IMR-90 (cell line): ENCODE results near the gene ODAD3. TPM values are rescaled to one million over a fixed set of nuclear protein-coding genes. Genes with fewer than 3 reads are reported as not detected.
"Not testable (repeated sequence)": the region's sequence is repeated elsewhere in the genome, so short reads cannot be mapped to it uniquely, and the experiment has no call there.

ENCODE experiments used
- ATAC-seq: fragments of 200-7000 bp; cut with Tn5 transposase; 2 replicates; pipeline ENCODE4 v1.9.1; 2020; ENCODE audit warnings: low read depth, mild to moderate bottlenecking, moderate library complexity
- BruUV-seq: library from RNA; stranded (reverse); fragments of 400-500 nt; replicated peaks from 2 replicates; lab custom pipeline; 2021; lab: Mats Ljungman, UMichigan
- CTCF ChIA-PET: fragments of 300-600 bp; formaldehyde crosslinking; extraction: SDS; loops from one replicate; lab custom pipeline; 2021; ENCODE audit warnings: antibody characterized with exemption; lab: Yijun Ruan, JAX
- POLR2A ChIA-PET: fragments of 300-600 bp; sonication (Branson Sonifier 250); formaldehyde crosslinking; loops from one replicate; lab custom pipeline; 2022; ENCODE audit warnings: antibody characterized with exemption; ENCODE audit not compliant: unreplicated experiment; lab: Charles Lee
- DNase-seq: peaks from one replicate; pipeline ENCODE4 v3.0.0; 2013
- H2AFZ ChIP-seq: replicated peaks from 2 replicates; pipeline ENCODE3; 2013; ENCODE audit warnings: low read length, mild to moderate bottlenecking; ENCODE audit not compliant: poor library complexity
- H2AK5ac ChIP-seq: 2 replicates; pipeline ENCODE4 v1.6.1; 2013; ENCODE audit warnings: low read depth, low read length, inconsistent platforms
- H2AK9ac ChIP-seq: replicated peaks from 2 replicates; pipeline ENCODE3; 2013; ENCODE audit warnings: mild to moderate bottlenecking, low read depth, low read length, moderate library complexity; ENCODE audit not compliant: poor library complexity
- H2BK120ac ChIP-seq: 2 replicates; pipeline ENCODE4 v1.6.1; 2013; ENCODE audit warnings: low read depth, low read length, inconsistent platforms
- H2BK15ac ChIP-seq: 3 replicates; pipeline ENCODE4 v1.6.1; 2013; ENCODE audit warnings: low read depth, low read length, inconsistent platforms
- H2BK20ac ChIP-seq: 2 replicates; pipeline ENCODE4 v1.6.1; 2013; ENCODE audit warnings: low read depth, mild to moderate bottlenecking, inconsistent platforms, low read length, moderate library complexity
- H2BK5ac ChIP-seq: 2 replicates; pipeline ENCODE4 v1.6.1; 2013; ENCODE audit warnings: mild to moderate bottlenecking, low read depth, low read length, inconsistent platforms; ENCODE audit not compliant: poor library complexity, severe bottlenecking
- H3K14ac ChIP-seq: replicated peaks from 2 replicates; pipeline ENCODE4 v1.6.1; 2013; ENCODE audit warnings: low read depth, low read length, inconsistent platforms
- H3K18ac ChIP-seq: 2 replicates; pipeline ENCODE4 v1.6.1; 2013; ENCODE audit warnings: low read depth, low read length, control low read depth
- H3K23ac ChIP-seq: 2 replicates; pipeline ENCODE4 v1.6.1; 2013; ENCODE audit warnings: low read depth, low read length, inconsistent platforms
- H3K27ac ChIP-seq: 2 replicates; pipeline ENCODE4 v1.5.1; 2013; ENCODE audit warnings: mild to moderate bottlenecking, control low read depth, low read length; ENCODE audit not compliant: insufficient read depth
- H3K27me3 ChIP-seq: 2 replicates; pipeline ENCODE4 v1.6.1; 2013; ENCODE audit warnings: low read length; ENCODE audit not compliant: control insufficient read depth, insufficient read depth
- H3K36me3 ChIP-seq: 2 replicates; pipeline ENCODE4 v1.6.1; 2013; ENCODE audit warnings: low read length, mixed read lengths; ENCODE audit not compliant: control insufficient read depth, insufficient read depth
- H3K4ac ChIP-seq: 2 replicates; pipeline ENCODE4 v1.6.1; 2013; ENCODE audit warnings: low read depth, low read length, inconsistent platforms
- H3K4me1 ChIP-seq: 2 replicates; pipeline ENCODE4 v1.6.1; 2013; ENCODE audit warnings: low read length, mixed read lengths; ENCODE audit not compliant: control insufficient read depth, insufficient read depth
- H3K4me2 ChIP-seq: 2 replicates; pipeline ENCODE4 v1.6.1; 2013; ENCODE audit warnings: low read depth, mild to moderate bottlenecking, control low read depth, low read length, moderate library complexity
- H3K4me3 ChIP-seq: 2 replicates; pipeline ENCODE4 v1.5.1; 2013; ENCODE audit warnings: low read depth, mild to moderate bottlenecking, control low read depth, low read length, moderate library complexity; ENCODE audit not compliant: insufficient read depth
- H3K56ac ChIP-seq: 2 replicates; pipeline ENCODE4 v1.6.1; 2013; ENCODE audit warnings: low read length, inconsistent platforms; ENCODE audit not compliant: insufficient read depth; ENCODE audit errors: extremely low read depth
- H3K79me1 ChIP-seq, 2 experiments: 2 replicates each; pipeline ENCODE4 v1.6.1; 2013; ENCODE audit warnings: low read length in 2 of 2, inconsistent platforms in 1 of 2, low read depth in 1 of 2
- H3K9ac ChIP-seq: 2 replicates; pipeline ENCODE4 v1.6.1; 2013; ENCODE audit warnings: low read depth, low read length, control low read depth
- H3K9me1 ChIP-seq: 2 replicates; pipeline ENCODE4 v1.6.1; 2013; ENCODE audit warnings: low read length, inconsistent platforms; ENCODE audit not compliant: insufficient read depth
- H3K9me3 ChIP-seq: 2 replicates; pipeline ENCODE4 v1.6.1; 2013; ENCODE audit warnings: low read length; ENCODE audit not compliant: control insufficient read depth, insufficient read depth
- H4K20me1 ChIP-seq: 2 replicates; pipeline ENCODE4 v1.6.1; 2013; ENCODE audit warnings: low read length, inconsistent platforms; ENCODE audit not compliant: insufficient read depth
- H4K5ac ChIP-seq: 2 replicates; pipeline ENCODE4 v1.6.1; 2013; ENCODE audit warnings: mild to moderate bottlenecking, low read depth, low read length, control low read depth
- H4K8ac ChIP-seq, 2 experiments: 2 replicates each; pipeline ENCODE4 v1.6.1; 2013; ENCODE audit warnings: low read depth in 2 of 2, low read length in 2 of 2, control low read depth in 1 of 2, inconsistent platforms in 1 of 2
- H4K91ac ChIP-seq: 2 replicates; pipeline ENCODE4 v1.6.1; 2013; ENCODE audit warnings: low read depth, low read length, inconsistent platforms; ENCODE audit not compliant: insufficient read depth
- BHLHE40 ChIP-seq: fragments of 150-350 bp; IDR thresholded peaks from 2 replicates; pipeline ENCODE4 v1.6.1; 2016; ENCODE audit warnings: mild to moderate bottlenecking, low read depth, low read length
- MAZ ChIP-seq: IDR thresholded peaks from 2 replicates; pipeline ENCODE4 v1.6.1; 2012; ENCODE audit warnings: low read depth, mild to moderate bottlenecking, low read length, improper control_type of control experiment, moderate library complexity, borderline replicate concordance
- RFX5 ChIP-seq: IDR thresholded peaks from 2 replicates; pipeline ENCODE4 v1.8.0; 2012; ENCODE audit warnings: low read depth, mild to moderate bottlenecking, low read length, moderate library complexity
- WGBS, 2 experiments: methylation state at CpG; one replicate each; pipeline versions ENCODE4 v1.1.5 to v1.1.7; 2013; ENCODE audit warnings: missing lambda C conversion rate in 2 of 2; ENCODE audit not compliant: insufficient read length in 1 of 2; ENCODE audit errors: extremely low coverage in 2 of 2; 5-methylcytosine and 5-hydroxymethylcytosine counted together
- dilution Hi-C: fragments of 300-500 bp; cut with HindIII; formaldehyde crosslinking; loops from one replicate; pipeline ENCODE4 v1.14.3; 2018; ENCODE audit warnings: low sequenced_read_pairs; ENCODE audit not compliant: unreplicated experiment
- in situ Hi-C: fragments of 300-500 bp; cut with MboI; formaldehyde crosslinking; loops from 3 replicates; pipeline ENCODE4 v1.14.3; 2019; ENCODE audit warnings: low sequenced_read_pairs, inconsistent platforms, mixed read lengths
- intact Hi-C: fragments of 100-400 bp; cut with micrococcal nuclease; formaldehyde crosslinking; loops from 2 replicates; pipeline ENCODE4 v1.10.0; 2022
- polyA plus RNA-seq, 3 experiments: library from polyadenylated mRNA; depleted of rRNA; stranded (reverse); fragments of >200 nt; gene quantifications; 2 replicates each; pipeline ENCODE4 v1.2.3, GENCODE V29; 2012; ENCODE audit warnings: low replicate concordance in 1 of 3
- total RNA-seq: library from RNA; depleted of rRNA; stranded (reverse); fragments of >200 nt; gene quantifications from 2 replicates; pipeline ENCODE4 v1.2.3, GENCODE V29; 2012

The ODAD3 gene
- total and polyA plus RNA-seq, 2 of the 4 experiments (the other 2 are of a cell fraction): under 0.01 to 0.44 TPM

GRCh38 chr19:11456659-11457058 lies 21.7 kb upstream of the ODAD3 start:
- POLR2A ChIA-PET: no interaction called here
- Histone ChIP-seq H3K56ac (no peak overlapping the region), H3K18ac (no peak overlapping the region), H3K4me1 (no peaks in the 10 kb centered on the region; the same call in 1 of the 2 replicates), H4K8ac (no peak overlapping the region), H3K27me3 (no peaks in the 10 kb centered on the region; the same call in 1 of the 2 replicates), H4K20me1 (no peaks in the 10 kb centered on the region), H4K5ac (no peak overlapping the region), H2BK15ac (no peak overlapping the region), H2BK20ac (no peak overlapping the region), H3K9me1 (no peaks in the 10 kb centered on the region), H4K91ac (no peak overlapping the region), H2AK9ac (no peak overlapping the region), H3K36me3 (no peaks in the 10 kb centered on the region), H2BK5ac (no peak overlapping the region), H3K27ac (no peak overlapping the region), H3K9me3 (no peaks in the 10 kb centered on the region), H3K4me3 (no peak overlapping the region), H2AK5ac (no peak overlapping the region), H3K14ac (no peak overlapping the region), H3K4ac (no peak overlapping the region), H3K23ac (no peak overlapping the region), H2BK120ac (no peak overlapping the region), H3K9ac (no peak overlapping the region), H3K79me1 (no peaks in the 10 kb centered on the region), H3K4me2 (no peak overlapping the region), H2AFZ (no peak overlapping the region)
- CTCF ChIA-PET: no interaction called here
- no peak for ATAC-seq
- intact Hi-C loops (no loop called here), in situ Hi-C loops (no loop called here), dilution Hi-C loops (no loop called here)
- BruUV-seq: no TSS peak
- WGBS, 2 experiments: 90% methylated on average over 4 of the region's 7 CpGs; no CpG with 5 or more reads in 1 of the 2 experiments
- no peak for DNase-seq
- no peak for TF ChIP-seq RFX5
- no peak for TF ChIP-seq MAZ
- no peak for TF ChIP-seq BHLHE40

DNA sequence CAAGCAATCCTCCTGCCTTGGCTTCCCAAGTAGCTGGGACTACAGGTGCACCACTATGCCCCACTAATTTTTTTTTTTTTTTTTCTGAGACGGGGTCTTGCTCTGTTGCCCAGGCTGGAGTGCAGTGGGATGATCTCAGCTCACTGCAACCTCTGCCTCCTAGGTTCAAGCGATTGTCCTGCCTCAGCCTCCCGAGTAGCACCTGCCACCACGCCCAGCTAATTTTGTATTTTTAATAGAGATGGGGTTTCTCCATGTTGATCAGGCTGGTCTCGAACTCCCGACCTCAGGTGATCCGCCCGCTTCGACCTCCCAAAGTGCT lies 20.3 kb upstream of the ODAD3 start:
- H3K9me3 ChIP-seq, H4K91ac ChIP-seq, H3K4me3 ChIP-seq, H3K9ac ChIP-seq, H4K20me1 ChIP-seq, H2BK20ac ChIP-seq, H3K56ac ChIP-seq, CTCF ChIA-PET, ATAC-seq, H3K23ac ChIP-seq, H2BK5ac ChIP-seq, dilution Hi-C loops, intact Hi-C loops, POLR2A ChIA-PET, H4K8ac ChIP-seq, H3K79me1 ChIP-seq, H3K4ac ChIP-seq, H2AFZ ChIP-seq, H3K14ac ChIP-seq, H4K5ac ChIP-seq, H2AK5ac ChIP-seq, H3K4me1 ChIP-seq, H2BK120ac ChIP-seq, H3K4me2 ChIP-seq, H2BK15ac ChIP-seq, H3K36me3 ChIP-seq, H2AK9ac ChIP-seq, in situ Hi-C loops, H3K27me3 ChIP-seq, H3K9me1 ChIP-seq, DNase-seq, H3K27ac ChIP-seq, BruUV-seq, H3K18ac ChIP-seq: not testable (repeated sequence)
- 92% methylated on average over 5 of the region's 9 CpGs; no CpG with 5 or more reads in 1 of the 2 experiments for WGBS, 2 experiments
